Measurements from ENCODE around the gene PPP1R37. TPM values are rescaled to one million over a fixed set of nuclear protein-coding genes. Genes with fewer than 3 reads are reported as not detected.

PPP1R37 gene
- total and polyA plus RNA-seq, 2 of the 13 experiments (the other 11 are each of a cell fraction or from before 2014, with no cell fraction given): 9.0 to 14.3 TPM

- peak; percentile 52 for TF ChIP-seq SALL1 (CRISPR knock-in tag; IDR thresholded peaks at IDR 0.05)
- TF ChIP-seq ATF7 (IDR thresholded peaks at IDR 0.05): no peak
- TF ChIP-seq ATF7 (CRISPR knock-in tag; IDR thresholded peaks at IDR 0.05): 0 out of 2 replicates have a peak, but pooled peaks have one; percentile 35
- peak; percentile 38; the same call in 1 of the 2 replicates for TF ChIP-seq SP4 (CRISPR knock-in tag; IDR thresholded peaks at IDR 0.05)
- 0 out of 2 replicates have a peak, but pooled peaks have one; percentile 17 for TF ChIP-seq SOX5 (CRISPR knock-in tag; IDR thresholded peaks at IDR 0.05; ENCODE audit: borderline replicate concordance)
- TF ChIP-seq HMG20A (CRISPR knock-in tag; IDR thresholded peaks at IDR 0.05; ENCODE audit: borderline replicate concordance): no peak
- 0 out of 2 replicates have a peak, but pooled peaks have one; percentile 50 for TF ChIP-seq ZFP90 (CRISPR knock-in tag; IDR thresholded peaks at IDR 0.05; ENCODE audit: borderline replicate concordance)
- TF ChIP-seq NR3C1 (CRISPR knock-in tag; IDR thresholded peaks at IDR 0.05): no peak
- TF ChIP-seq XRCC5 (optimal IDR thresholded peaks at IDR 0.05; ENCODE audit: low read length): peak; percentile 62
- 0 out of 2 replicates have a peak, but pooled peaks have one; percentile 9 for TF ChIP-seq TCF7 (IDR thresholded peaks at IDR 0.05; ENCODE audit: low read depth)
- no peak for TF ChIP-seq TGIF2 (CRISPR knock-in tag; IDR thresholded peaks at IDR 0.05)
- 0 out of 4 replicates have a peak, but pooled peaks of 1 of the 2 experiments have one; percentile 40 for TF ChIP-seq HMGXB4 (CRISPR knock-in tag; IDR thresholded peaks at IDR 0.05; ENCODE audit: borderline replicate concordance in 1 of 2, low read depth in 1 of 2)
- peak; percentile 64 for TF ChIP-seq SAP130 (CRISPR knock-in tag; IDR thresholded peaks at IDR 0.05; ENCODE audit: low read depth)
- TF ChIP-seq KMT2B (CRISPR knock-in tag; IDR thresholded peaks at IDR 0.05): no peak
- TF ChIP-seq ZBTB33 (CRISPR knock-in tag; IDR thresholded peaks at IDR 0.05): 0 out of 2 replicates have a peak, but pooled peaks have one; percentile 21
- 0 out of 2 replicates have a peak, but pooled peaks have one; percentile 8 for TF ChIP-seq ZNF629 (CRISPR knock-in tag; conservative IDR thresholded peaks at IDR 0.05)
- TF ChIP-seq AGO2 (optimal IDR thresholded peaks at IDR 0.05; ENCODE audit: low read depth, low read length): peak; percentile 35
- TF ChIP-seq MXI1 (IDR thresholded peaks at IDR 0.05; ENCODE audit: borderline replicate concordance, low read depth, low read length): 0 out of 3 replicates have a peak, but pooled peaks have one; percentile 30
- peak; percentile 34; the same call in 1 of the 2 replicates for TF ChIP-seq ZBTB38 (CRISPR knock-in tag; IDR thresholded peaks at IDR 0.05)
- no peak for TF ChIP-seq PTBP1 (IDR thresholded peaks at IDR 0.05; ENCODE audit: low read depth, low read length, poor library complexity, severe bottlenecking)
- 0 out of 2 replicates have a peak, but pooled peaks have one; percentile 37 for TF ChIP-seq AHR (CRISPR knock-in tag; IDR thresholded peaks at IDR 0.05)
- TF ChIP-seq FOXP4 (CRISPR knock-in tag; IDR thresholded peaks at IDR 0.05): peak; percentile 27; the same call in 1 of the 2 replicates
- no peak for TF ChIP-seq ZNF639 (CRISPR knock-in tag; conservative IDR thresholded peaks at IDR 0.05)
- TF ChIP-seq HOXD1 (CRISPR knock-in tag; IDR thresholded peaks at IDR 0.05): 0 out of 2 replicates have a peak, but pooled peaks have one; percentile 20
These were observed 33.6 kb upstream of the PPP1R37 start (continued) for GRCh38 chr19:45059258-45059965.

Data from HepG2 (cell line).